Measurements from ENCODE around the gene SV2C.
"Not testable (repeated sequence)": the region's sequence is repeated elsewhere in the genome, so short reads cannot be mapped to it uniquely, and the experiment has no call there.

Gene SV2C

GRCh38 chr5:76305269-76305668, 222.1 kb downstream of the SV2C start:
- DNase-seq = no peak

- DNase-seq = no peak
Observed at GRCh38 chr5:76305775-76306174, 222.6 kb downstream of the SV2C start.

- DNase-seq = no peak
Observed at GRCh38 chr5:76310208-76310607, 227.0 kb downstream of the SV2C start.

- DNase-seq = no peak
Observed at GRCh38 chr5:76312783-76313182, 229.6 kb downstream of the SV2C start.

- no peak for DNase-seq
Observed at GRCh38 chr5:76314643-76315042, 231.5 kb downstream of the SV2C start.

- DNase-seq = no peak
Observed at GRCh38 chr5:76319673-76320072, 236.5 kb downstream of the SV2C start.

GRCh38 chr5:76323494-76323893, 240.3 kb downstream of the SV2C start:
- DNase-seq = not testable (repeated sequence)

- no peak for DNase-seq
Observed at GRCh38 chr5:76325326-76325725, 242.1 kb downstream of the SV2C start.

GRCh38 chr5:76325876-76326491, 242.8 kb downstream of the SV2C start:
- no peak for DNase-seq

- no peak for DNase-seq
Observed at GRCh38 chr5:76326577-76327302, 243.6 kb downstream of the SV2C start.

- no peak for DNase-seq
Observed at GRCh38 chr5:76329346-76329745, 246.2 kb downstream of the SV2C start.

- peak; percentile 7 for DNase-seq
Observed at GRCh38 chr5:76331126-76331525, 247.9 kb downstream of the SV2C start.

- DNase-seq = no peak
Observed at GRCh38 chr5:76332102-76332501, 248.9 kb downstream of the SV2C start.

- no peak for DNase-seq
Observed at GRCh38 chr5:76332611-76333205, 249.5 kb downstream of the SV2C start.

- DNase-seq = no peak
Observed at GRCh38 chr5:76333571-76333970, 250.4 kb downstream of the SV2C start.

GRCh38 chr5:76334574-76334973, 251.4 kb downstream of the SV2C start:
- no peak for DNase-seq

- DNase-seq = not testable (repeated sequence)
Observed at GRCh38 chr5:76335451-76335850, 252.3 kb downstream of the SV2C start.

GRCh38 chr5:76336253-76336809, 253.1 kb downstream of the SV2C start:
- not testable (repeated sequence) for DNase-seq

- DNase-seq = peak; percentile 8
Observed at GRCh38 chr5:76337953-76338451, 254.8 kb downstream of the SV2C start.

GRCh38 chr5:76339919-76340318, 256.7 kb downstream of the SV2C start:
- no peak for DNase-seq

- DNase-seq = no peak
Observed at GRCh38 chr5:76341651-76342334, 258.6 kb downstream of the SV2C start.

GRCh38 chr5:76342474-76342873, 259.3 kb downstream of the SV2C start:
- no peak for DNase-seq

GRCh38 chr5:76345582-76345981, 262.4 kb downstream of the SV2C start:
- no peak for DNase-seq
